Natural killer cell (primary cell): ENCODE measurements around the gene AGGF1. TPM values are rescaled to one million over a fixed set of nuclear protein-coding genes. Genes with fewer than 3 reads are reported as not detected.

Experiments
- ATAC-seq, 3 donors: fragments of 150-1000 bp in 2 of 3; fragments of 200-7000 bp in 1 of 3; cut with Tn5 transposase; 1 replicate in 1 of 3; 2 replicates in 2 of 3; pipeline ENCODE4 v1.10.0; 2021; ENCODE audit warnings: mild to moderate bottlenecking in 2 of 3, moderate library complexity in 2 of 3
- DNase-seq, 2 donors: peaks; one replicate each; pipeline versions ENCODE4 v3.0.0 to v3.0.0-alpha.2; 2013 to 2021; ENCODE audit warnings: mixed read lengths in 1 of 2
- H3K27ac ChIP-seq: one replicate; pipeline ENCODE4 v1.5.1; 2013; ENCODE audit warnings: mild to moderate bottlenecking, low read length
- H3K27me3 ChIP-seq: one replicate; pipeline ENCODE4 v1.6.1; 2013; ENCODE audit warnings: low read length; ENCODE audit not compliant: control insufficient read depth, insufficient read depth
- H3K36me3 ChIP-seq: one replicate; pipeline ENCODE4 v1.6.1; 2013; ENCODE audit warnings: low read length; ENCODE audit not compliant: control insufficient read depth, insufficient read depth
- H3K4me1 ChIP-seq: one replicate; pipeline ENCODE4 v1.6.1; 2013; ENCODE audit warnings: low read length; ENCODE audit not compliant: control insufficient read depth, insufficient read depth
- H3K4me3 ChIP-seq: one replicate; pipeline ENCODE4 v1.5.1; 2013; ENCODE audit warnings: low read length
- H3K9me3 ChIP-seq: one replicate; pipeline ENCODE4 v1.6.1; 2013; ENCODE audit warnings: low read length; ENCODE audit not compliant: control insufficient read depth, insufficient read depth
- H3K27ac Mint-ChIP-seq, 2 donors: one replicate each; pipeline ENCODE4 v1.8.0; 2022; ENCODE audit warnings: mild to moderate bottlenecking in 2 of 2, mixed read lengths in 2 of 2, moderate library complexity in 1 of 2
- H3K27me3 Mint-ChIP-seq, 2 donors: one replicate each; pipeline ENCODE4 v1.8.0; 2022; ENCODE audit warnings: low read depth in 2 of 2, mixed read lengths in 2 of 2
- H3K36me3 Mint-ChIP-seq: one replicate; pipeline ENCODE4 v1.8.0; 2022; ENCODE audit warnings: mixed read lengths
- H3K4me1 Mint-ChIP-seq, 2 donors: one replicate each; pipeline ENCODE4 v1.8.0; 2022; ENCODE audit warnings: mixed read lengths in 2 of 2
- H3K4me3 Mint-ChIP-seq: one replicate; pipeline ENCODE4 v1.8.0; 2022; ENCODE audit warnings: mild to moderate bottlenecking, moderate library complexity, mixed read lengths
- H3K9me3 Mint-ChIP-seq, 2 donors: one replicate each; pipeline ENCODE4 v1.8.0; 2022; ENCODE audit warnings: mixed read lengths in 2 of 2
- WGBS: methylation state at CpG from one replicate; pipeline ENCODE4 v1.1.7; 2013; ENCODE audit warnings: missing lambda C conversion rate; ENCODE audit not compliant: insufficient coverage; 5-methylcytosine and 5-hydroxymethylcytosine counted together
- intact Hi-C: fragments of 100-400 bp; cut with micrococcal nuclease; formaldehyde crosslinking; loops from one replicate; pipeline ENCODE4 v1.14.2; 2022
- total RNA-seq, 4 donors: library from RNA; stranded (reverse); fragments of 120-200 nt in 1 of 4; gene quantifications; one replicate each; pipeline versions ENCODE4 v1.2.3 to v1.2.4, GENCODE V29; 2013 to 2022
- TF ChIP-seq, protein P1 (sequence below): fragments of 200-600 bp; IDR thresholded peaks from one replicate; pipeline ENCODE4 v1.8.0; 2022; ENCODE audit warnings: antibody characterized with exemption

AGGF1 gene
- total RNA-seq, 3 donors from 2014 or later (not counting 1 experiment from before 2014, with no cell fraction given): 13.0 to 22.6 (median 15.0) TPM

DNA sequence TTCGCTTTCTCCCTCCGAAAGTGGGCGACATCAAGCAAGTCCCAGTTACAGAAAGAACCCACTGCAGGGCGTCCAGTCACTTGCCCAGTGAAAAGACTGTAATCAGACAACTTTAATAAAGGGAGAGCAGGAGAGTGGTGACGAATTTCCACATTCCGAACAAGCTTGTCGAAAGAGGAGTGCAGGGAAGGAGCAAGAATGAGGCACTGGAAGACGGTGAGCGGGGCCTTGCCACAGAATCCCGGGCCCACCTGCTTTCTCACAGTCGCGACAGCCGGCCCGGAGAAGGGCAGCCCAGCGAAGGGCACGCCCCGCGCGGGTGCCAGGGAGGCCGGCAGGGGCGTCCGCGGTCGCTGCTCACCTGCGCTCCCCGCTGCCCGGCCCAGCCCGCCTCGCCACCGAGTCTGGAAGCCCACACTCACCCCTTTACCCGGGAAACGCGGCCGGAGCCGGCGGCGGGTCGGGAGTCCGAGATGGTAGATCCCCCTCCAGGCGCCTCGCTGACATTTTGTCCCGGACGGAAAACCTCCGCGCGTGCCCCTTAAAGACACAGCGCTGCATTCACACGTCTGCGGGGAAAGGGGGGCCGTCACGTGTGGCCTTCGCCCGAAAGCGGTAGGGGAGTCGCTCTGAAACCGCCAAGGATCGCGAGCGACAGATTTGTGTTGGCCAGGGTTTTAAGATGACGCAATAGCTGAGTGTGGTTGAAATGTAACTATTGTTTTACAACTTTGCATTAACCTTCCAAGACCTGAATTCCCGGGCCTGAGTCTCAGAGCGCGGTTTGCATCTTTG is 56.7 kb downstream of the AGGF1 start, which contains the start of gene ZBED3:
TSS of gene ZBED3 (minus strand) at position 597 of the 795 bp plus-strand sequence. CDS start 9,407 bp downstream, outside the sequence.
- no peaks in the 10 kb centered on the region for H3K9me3 ChIP-seq
- intact Hi-C loops: no loop called here
- no peaks in the 10 kb centered on the region for H3K27me3 ChIP-seq
- H3K4me3 ChIP-seq: peak within 1 kb of the TSS; percentile 67
- TF ChIP-seq, protein P1, sequence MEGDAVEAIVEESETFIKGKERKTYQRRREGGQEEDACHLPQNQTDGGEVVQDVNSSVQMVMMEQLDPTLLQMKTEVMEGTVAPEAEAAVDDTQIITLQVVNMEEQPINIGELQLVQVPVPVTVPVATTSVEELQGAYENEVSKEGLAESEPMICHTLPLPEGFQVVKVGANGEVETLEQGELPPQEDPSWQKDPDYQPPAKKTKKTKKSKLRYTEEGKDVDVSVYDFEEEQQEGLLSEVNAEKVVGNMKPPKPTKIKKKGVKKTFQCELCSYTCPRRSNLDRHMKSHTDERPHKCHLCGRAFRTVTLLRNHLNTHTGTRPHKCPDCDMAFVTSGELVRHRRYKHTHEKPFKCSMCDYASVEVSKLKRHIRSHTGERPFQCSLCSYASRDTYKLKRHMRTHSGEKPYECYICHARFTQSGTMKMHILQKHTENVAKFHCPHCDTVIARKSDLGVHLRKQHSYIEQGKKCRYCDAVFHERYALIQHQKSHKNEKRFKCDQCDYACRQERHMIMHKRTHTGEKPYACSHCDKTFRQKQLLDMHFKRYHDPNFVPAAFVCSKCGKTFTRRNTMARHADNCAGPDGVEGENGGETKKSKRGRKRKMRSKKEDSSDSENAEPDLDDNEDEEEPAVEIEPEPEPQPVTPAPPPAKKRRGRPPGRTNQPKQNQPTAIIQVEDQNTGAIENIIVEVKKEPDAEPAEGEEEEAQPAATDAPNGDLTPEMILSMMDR: peak; percentile 26
- peak within 1 kb of the TSS; percentile 21 to 87 for H3K27ac Mint-ChIP-seq
- no peaks in the 10 kb centered on the region for H3K9me3 Mint-ChIP-seq
- H3K36me3 Mint-ChIP-seq: no peaks in the 10 kb centered on the region
- WGBS: under 1% methylated on average over 62 of the region's 63 CpGs
- peaks cover 6 to 8% of the 10 kb centered on the region in 2 donors for H3K27me3 Mint-ChIP-seq
- H3K27ac ChIP-seq: peak within 1 kb of the TSS; percentile 57
- H3K4me3 Mint-ChIP-seq: peak within 1 kb of the TSS; percentile 93
- peaks cover 16 to 17% of the 10 kb centered on the region in 2 donors for H3K4me1 Mint-ChIP-seq
- peaks cover 13% of the 10 kb centered on the region for H3K4me1 ChIP-seq
- H3K36me3 ChIP-seq: no peaks in the 10 kb centered on the region
- ATAC-seq (peak; percentile 84 to 88 (median 85)), DNase-seq (peak; percentile 62 to 80)

DNA sequence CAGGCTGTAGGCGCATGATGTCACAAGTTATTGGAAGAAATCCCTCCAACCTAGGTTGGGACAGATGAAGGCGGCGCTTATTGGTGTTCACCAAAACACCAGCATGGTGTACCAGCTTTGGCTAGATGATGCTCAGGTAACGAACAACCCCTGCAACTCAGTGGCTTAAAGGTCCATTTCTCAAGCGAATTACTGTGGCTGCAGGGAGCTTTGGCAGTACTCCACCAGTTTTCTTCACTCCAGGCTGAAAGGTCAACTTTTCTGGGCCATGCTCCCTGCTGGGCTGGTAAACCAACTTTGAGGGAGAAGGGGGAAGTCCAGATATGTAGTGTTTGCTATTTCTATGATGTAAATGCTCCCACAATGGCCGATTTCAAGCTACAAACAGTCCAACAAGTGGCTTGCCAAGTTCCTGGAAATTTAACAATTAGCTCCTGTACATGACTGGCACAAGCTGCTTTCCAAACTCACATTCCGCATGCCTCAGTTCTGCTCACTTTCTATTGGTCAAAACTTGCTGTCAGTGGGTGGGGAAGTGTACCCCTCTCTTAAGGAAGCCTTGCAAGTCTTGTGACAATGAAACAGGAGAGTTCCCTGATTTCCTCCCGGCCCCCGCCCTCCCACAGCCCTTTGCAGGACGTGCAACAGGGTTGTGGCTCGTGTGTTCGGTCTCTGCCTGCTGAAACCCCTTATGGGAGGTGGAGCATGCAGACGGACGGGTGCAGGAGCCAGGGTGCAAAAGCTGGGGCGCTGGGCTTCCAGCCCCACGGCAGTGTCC is 57.5 kb downstream of the AGGF1 start:
- WGBS: 33% methylated on average over 16 of the region's 16 CpGs
- DNase-seq (no peak), ATAC-seq (peak; percentile 9 to 33 (median 11))
- Mint-ChIP-seq H3K27me3 (peaks cover 6 to 8% of the 10 kb centered on the region in 2 donors), H3K4me1 (peaks cover 16 to 17% of the 10 kb centered on the region in 2 donors), H3K9me3 (no peaks in the 10 kb centered on the region), H3K27ac (peak overlapping the region; percentile 21 to 87), H3K4me3 (peak overlapping the region; percentile 93), H3K36me3 (no peaks in the 10 kb centered on the region)
- Histone ChIP-seq H3K4me3 (peak overlapping the region; percentile 67), H3K27me3 (no peaks in the 10 kb centered on the region), H3K4me1 (peaks cover 13% of the 10 kb centered on the region), H3K36me3 (no peaks in the 10 kb centered on the region), H3K27ac (no peak overlapping the region), H3K9me3 (no peaks in the 10 kb centered on the region)
- intact Hi-C loops: no loop called here
- TF ChIP-seq, protein P1: no peak

GRCh38 chr5:77095189-77095588 is 65.0 kb downstream of the AGGF1 start:
- peaks cover 3% of the 10 kb centered on the region for H3K9me3 ChIP-seq
- no peak overlapping the region for H3K27ac Mint-ChIP-seq
- no peaks in the 10 kb centered on the region for H3K36me3 ChIP-seq
- H3K4me3 ChIP-seq: no peak overlapping the region
- no peaks in the 10 kb centered on the region for H3K36me3 Mint-ChIP-seq
- intact Hi-C loops: no loop called here
- TF ChIP-seq, protein P1: no peak
- no peak overlapping the region for H3K4me3 Mint-ChIP-seq
- no peak for DNase-seq
- no peaks in the 10 kb centered on the region for H3K4me1 ChIP-seq
- 89% methylated on average over 4 of the region's 4 CpGs for WGBS
- no peak overlapping the region for H3K27ac ChIP-seq
- H3K27me3 ChIP-seq: no peaks in the 10 kb centered on the region
- peaks cover 3 to 39% of the 10 kb centered on the region in 2 donors for H3K27me3 Mint-ChIP-seq
- no peak for ATAC-seq
- no peaks in the 10 kb centered on the region for H3K4me1 Mint-ChIP-seq
- H3K9me3 Mint-ChIP-seq: no peaks in the 10 kb centered on the region
